HG03558 (cell line): ENCODE measurements around the gene HP.
"Not testable (repeated sequence)": the region's sequence is repeated elsewhere in the genome, so short reads cannot be mapped to it uniquely, and the experiment has no call there.

ENCODE experiments used
- ATAC-seq: cut with Tn5 transposase; IDR thresholded peaks from one replicate; pipeline ENCODE4 v1.9.1; 2021; ENCODE audit warnings: moderate number of reproducible peaks; ENCODE audit not compliant: unreplicated experiment; ENCODE audit errors: extremely low read depth

The HP gene

DNA sequence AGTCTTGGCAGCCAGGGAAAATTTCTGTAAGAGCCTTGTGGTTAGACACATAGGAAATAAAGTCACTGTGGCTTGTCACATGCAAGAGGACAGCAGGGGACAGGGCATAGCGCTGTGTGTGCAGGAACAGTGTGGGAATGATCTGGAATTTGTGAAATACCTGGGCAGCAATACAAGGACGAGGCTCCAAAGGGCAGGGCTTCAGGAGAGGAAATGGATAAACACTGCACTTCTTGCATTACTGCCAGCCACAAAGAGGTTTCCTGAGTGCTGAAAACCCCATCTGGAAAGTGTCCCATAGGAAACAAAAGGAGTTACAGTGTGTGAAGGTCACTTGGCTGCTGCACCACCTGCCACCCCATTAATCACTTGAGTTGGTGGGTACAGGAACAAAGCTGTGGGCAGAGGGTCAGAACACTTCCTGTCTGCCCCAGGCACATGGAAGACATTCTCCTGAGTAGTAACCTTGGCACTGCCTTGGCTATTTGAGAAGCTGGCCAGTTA lies 12.1 kb upstream of the HP start:
- no peak for ATAC-seq

DNA sequence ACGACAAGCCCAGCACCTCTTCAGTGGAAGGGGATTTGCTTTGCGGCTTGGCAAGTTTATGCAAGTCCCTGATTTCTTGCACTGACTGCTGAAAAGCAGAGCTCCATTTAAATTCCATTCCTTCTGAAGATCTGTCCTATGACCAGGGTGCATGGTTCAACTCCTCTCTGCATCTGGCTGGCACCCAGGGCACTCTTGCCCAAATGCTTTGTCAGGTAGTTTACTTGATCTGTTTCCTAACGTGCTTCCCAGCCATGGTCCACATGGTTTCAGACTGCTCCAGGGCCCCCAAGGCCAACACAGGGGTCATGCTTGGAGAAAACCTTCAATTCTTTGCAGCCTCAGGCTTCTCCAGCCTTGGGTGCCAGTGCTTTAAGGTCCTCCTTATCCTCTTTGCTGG lies 11.2 kb upstream of the HP start:
- ATAC-seq: no peak

DNA sequence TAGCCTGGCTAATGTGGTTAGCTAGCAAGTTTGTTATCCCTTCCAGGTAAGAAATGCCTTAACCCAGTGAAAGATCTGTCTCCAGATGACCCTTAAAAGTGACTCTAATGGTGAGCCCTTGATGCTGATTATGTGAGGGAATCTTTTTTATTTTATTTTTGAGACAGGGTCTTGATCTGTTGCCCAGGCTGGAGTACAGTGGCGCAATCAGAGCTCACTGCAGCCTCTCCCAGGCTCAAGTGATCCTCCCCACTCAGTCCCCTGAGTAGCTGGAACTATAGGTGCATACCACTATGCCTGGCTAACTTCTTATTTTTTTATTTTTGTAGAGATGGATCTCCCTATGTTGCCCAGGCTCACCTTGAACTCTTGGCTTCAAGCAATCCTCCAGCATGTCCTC lies 10.8 kb upstream of the HP start:
- no peak for ATAC-seq

DNA sequence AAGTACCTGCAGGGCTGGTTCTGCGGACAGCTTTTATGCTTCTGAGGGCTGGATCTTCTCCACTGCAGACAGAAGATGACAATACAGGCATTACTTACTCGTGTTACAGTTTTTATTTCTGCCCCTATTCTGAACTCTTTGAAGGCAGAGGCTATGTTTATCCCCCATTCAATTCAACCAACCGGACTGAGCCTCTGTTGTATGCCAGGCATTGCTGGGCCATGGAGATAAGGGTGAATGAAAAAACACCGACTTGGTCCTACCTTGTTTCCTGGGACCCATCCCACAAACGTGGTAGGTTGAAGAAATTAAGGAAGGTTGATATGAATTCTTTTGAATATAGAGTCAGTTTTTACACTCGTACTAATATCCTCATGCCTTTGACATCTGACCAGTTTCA lies 10.0 kb upstream of the HP start:
- ATAC-seq: no peak

DNA sequence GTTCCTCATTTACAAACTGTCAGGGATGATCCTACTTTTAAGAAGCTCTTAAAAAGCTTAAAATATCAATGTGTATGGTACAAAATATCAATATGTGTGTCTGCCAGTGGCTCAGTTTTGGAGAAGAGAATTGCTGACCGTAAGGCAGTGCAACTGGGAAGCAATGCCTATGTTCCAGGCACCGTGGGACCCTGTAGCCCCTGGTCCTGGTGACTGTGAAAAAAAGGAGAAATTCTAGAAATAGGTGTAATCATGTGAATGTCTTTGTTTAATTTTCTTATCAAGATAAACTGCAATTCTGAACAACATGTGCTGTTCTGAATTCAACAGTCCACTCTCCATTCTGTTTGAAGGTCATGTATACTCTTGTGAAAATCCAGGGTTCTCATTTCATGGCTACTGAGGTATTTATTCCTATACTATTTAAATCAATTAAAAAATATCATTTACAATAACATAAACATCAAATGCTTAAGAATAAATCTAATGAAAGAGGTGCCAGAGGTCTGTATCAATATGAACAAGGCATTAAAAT lies 9.4 kb upstream of the HP start:
- ATAC-seq: no peak

DNA sequence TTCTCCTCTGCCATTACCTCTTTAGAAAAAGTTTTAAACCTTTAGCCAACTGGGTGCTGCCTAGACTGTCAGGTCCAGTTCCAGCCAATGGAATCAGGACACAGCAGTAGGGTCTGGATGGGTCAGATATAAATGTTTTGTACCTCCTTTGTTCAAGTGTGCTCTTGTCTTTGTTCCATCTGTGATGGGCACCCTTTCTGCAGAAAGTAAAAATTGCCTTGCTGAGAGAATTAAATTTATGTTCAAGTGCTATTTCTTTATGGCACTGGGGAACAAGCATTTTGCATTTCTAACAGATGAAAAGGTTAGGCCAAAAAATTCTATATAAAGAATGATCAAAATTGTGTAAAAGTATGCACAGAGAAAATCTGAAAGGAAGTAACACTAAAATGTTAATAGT lies 5.2 kb upstream of the HP start:
- ATAC-seq: no peak

DNA sequence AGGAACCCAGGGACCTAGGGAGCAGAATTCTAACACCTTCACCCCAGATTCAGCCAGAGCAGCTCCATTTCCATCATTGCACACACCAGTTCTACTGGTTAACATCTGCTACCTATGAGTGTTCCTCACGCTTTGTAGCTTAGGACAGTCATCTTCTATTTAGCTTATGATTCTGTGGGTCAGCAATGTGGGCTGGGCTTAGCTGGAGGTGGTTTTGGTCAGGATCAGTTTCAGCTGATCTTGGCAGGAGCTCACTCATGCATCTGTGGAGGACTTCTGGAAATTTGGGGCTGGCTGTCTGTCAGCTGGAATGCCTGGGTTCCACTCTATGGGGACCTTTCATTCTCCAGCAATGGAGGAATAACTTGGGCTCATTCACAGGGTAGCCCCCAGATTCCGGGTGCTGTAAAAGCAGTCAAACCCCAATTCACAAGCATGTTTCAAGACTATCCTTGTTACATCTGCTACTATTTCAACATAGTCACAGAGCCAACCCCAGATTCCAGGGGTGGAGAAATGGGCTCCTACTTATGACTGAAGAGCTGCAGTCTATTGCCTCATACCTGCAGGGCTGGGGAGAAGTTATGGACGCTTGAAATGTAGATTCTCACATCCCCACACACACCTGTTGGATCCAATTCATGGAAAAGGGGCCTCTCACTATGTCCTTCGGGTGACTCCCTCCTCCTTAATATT lies 3.4 kb upstream of the HP start:
- ATAC-seq: no peak

DNA sequence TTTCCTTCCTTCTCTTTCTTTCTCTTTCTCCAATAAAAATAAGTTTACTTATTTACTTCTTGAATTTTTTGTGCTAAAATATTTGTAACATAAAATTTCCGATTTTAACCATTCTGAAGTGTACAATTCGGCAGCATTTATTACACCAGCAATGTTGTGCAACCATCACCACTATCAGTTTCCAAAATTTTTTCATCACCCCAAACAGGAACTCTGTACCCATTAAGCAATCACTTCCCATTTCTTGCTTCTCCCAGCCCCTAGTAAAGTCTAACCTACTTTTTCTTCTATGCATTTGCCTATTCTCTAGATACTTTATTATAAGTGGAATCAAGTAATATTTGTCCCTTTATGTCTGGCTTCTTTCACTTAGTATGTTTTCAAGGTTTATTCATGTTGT lies 2.5 kb upstream of the HP start:
- ATAC-seq: no peak

DNA sequence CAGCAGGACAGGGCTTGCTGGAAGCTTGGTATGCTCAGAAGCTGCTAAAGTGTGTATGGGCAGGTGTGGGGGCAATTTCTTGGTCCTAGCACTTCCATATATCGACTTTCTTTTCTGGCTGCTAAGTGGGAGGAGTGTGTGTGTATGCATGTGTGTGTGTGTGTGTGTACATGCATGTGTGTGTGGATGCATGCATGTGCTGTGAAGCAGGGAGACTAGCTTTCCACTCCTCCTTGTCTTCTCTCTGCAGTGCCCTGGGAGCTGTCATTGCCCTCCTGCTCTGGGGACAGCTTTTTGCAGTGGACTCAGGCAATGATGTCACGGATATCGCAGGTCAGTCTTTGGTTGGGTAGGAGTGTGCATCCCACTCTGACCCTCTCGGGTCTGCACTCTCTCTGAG lies 1.6 kb downstream of the HP start:
- no peak for ATAC-seq

DNA sequence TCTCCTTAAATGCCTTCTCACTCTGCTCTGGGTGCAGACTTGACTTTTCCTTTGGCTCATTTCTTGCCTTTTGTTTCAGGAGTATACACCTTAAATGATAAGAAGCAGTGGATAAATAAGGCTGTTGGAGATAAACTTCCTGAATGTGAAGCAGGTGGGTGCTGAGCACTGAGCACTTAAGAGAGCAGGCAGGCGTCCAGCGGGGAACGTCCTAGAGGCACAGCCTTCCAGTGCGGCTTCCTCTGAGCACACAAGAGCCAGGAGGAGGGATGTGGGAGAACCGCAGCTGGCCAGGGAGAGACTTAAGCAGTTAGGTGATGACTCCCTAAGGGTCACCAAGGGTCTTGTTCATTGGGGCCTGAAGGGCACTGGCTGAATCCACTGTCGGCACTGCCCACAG lies 3.0 kb downstream of the HP start:
- not testable (repeated sequence) for ATAC-seq

DNA sequence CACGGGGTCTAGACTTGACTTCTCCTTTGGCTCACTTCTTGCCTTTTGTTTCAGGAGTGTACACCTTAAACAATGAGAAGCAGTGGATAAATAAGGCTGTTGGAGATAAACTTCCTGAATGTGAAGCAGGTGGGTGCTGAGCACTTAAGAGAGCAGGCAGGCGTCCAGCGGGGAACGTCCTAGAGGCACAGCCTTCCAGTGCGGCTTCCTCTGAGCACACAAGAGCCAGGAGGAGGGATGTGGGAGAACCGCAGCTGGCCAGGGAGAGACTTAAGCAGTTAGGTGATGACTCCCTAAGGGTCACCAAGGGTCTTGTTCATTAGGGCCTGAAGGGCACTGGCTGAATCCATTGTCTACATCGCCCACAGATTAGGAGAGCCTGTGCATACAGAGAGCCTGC lies 4.8 kb downstream of the HP start:
- ATAC-seq: not testable (repeated sequence)

DNA sequence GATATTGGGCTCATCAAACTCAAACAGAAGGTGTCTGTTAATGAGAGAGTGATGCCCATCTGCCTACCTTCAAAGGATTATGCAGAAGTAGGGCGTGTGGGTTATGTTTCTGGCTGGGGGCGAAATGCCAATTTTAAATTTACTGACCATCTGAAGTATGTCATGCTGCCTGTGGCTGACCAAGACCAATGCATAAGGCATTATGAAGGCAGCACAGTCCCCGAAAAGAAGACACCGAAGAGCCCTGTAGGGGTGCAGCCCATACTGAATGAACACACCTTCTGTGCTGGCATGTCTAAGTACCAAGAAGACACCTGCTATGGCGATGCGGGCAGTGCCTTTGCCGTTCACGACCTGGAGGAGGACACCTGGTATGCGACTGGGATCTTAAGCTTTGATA lies 6.1 kb downstream of the HP start:
- ATAC-seq: no peak

DNA sequence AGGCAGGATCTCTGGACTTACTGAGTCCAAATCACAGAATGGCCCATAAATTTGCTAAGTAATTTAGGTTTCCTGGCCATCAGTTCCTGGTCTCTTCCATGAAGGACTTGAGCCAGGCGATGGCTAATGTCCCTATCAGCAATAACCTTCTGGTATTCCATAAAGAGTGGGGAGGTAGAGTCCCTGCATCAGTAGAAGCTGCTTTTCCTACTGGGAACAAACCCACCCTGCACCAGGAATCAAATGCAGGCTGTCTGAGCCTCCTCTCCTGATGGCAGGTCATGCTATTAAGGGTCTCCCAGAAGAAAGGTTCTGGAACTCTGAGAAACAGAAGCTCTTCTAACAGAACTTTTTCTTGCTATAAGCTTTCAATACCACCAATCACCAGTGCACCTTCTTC lies 7.3 kb downstream of the HP start:
- no peak for ATAC-seq

DNA sequence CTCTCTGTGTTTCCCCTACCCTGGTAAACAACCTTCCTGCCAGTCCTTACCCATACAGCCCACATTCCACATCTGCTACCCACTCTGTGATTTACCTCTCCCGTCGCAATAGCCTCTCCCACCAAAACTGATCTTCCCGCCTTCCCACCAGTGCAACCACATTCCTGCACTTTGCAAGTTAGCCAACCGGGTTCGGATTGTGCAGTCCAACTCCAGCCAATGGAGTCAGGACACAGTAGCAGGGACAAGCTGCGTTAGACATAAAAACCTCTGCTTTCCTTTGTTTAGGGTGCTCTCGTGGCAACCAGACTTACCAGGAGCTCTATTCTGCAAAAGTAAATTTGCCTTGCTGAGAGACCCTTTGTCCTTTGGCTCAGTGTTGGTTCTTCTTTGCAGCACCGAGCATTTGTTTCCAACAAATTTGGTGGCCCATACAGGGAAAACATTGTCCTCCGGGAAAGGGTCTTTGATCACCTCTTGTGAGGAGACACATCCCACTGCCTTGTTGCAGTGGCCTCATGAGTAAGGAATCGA lies 10.1 kb downstream of the HP start:
- ATAC-seq: no peak

DNA sequence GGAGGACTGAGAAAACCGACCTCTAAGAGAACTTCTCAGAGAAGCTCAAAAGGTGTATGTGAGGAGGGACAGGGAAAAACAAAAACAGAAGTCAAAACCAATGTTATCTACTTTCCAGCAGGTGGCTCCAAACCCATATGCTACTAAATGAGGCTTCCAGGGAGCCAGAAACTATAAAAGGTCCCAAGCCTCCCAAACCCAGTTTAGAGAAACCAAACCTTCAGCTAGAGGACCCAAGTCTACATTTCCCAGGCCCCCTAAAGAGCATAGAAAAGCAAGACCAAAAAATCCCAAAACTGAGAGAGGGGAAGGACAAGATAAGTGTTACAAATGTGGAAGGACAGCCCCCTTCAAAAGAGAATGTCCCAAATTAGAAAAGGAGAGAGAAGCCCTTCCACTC lies 12.4 kb downstream of the HP start:
- ATAC-seq: no peak

DNA sequence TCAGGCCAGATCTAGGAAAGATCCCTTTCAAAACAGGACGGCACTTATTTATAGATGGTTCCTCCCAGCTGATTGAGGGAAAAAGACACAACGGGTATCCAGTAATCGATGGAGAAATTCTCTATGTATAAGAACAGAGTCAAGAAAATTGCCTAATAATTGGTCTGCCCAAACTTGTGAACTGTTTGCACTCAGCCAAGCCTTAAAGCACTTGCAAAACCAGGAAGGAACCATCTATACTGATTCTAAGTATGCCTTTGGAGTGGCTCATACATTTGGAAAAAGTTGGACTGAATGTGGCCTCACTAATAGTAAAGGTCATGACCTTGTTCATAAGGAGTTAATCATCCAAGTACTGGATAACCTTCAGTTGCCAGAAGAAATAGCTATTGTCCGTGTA lies 14.6 kb downstream of the HP start:
- ATAC-seq: no peak

DNA sequence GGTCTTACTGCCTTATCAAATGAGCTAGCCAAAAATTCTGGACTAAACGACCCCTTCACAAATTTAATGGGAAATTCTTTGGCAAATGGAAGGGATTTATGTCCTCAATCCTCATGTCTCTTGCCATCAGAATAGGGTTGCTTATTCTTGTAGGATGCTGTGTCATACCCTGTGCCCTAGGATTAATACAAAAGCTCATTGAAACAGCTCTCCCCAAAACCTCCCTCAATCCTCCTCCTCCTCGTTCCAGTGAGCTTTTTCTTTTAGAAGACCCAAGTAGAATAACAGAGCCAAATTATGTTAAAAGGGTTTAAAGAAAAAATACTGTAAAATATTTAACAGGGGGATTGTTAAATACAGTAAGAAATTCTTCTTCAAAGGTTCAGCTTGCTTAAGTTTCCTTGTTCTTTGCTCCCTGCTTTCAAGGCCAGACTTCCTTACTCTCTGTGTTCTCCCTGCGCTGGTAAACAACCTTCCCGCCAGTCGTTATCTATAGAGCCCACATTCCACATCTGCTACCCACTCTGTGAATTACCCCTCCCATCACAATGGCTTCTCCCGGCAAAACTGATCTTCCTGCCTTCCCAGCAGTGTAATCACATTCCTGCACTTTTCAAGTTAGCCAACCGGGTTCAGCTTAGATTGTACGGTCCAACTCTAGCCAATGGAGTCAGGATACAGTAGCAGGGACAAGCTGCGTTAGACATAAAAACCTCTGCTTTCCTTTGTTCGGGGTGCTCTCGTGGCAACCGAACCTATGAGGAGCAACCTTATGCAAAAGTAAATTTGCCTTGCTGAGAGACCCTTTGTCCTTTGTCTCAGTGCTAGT lies 18.4 kb downstream of the HP start:
- no peak for ATAC-seq

DNA sequence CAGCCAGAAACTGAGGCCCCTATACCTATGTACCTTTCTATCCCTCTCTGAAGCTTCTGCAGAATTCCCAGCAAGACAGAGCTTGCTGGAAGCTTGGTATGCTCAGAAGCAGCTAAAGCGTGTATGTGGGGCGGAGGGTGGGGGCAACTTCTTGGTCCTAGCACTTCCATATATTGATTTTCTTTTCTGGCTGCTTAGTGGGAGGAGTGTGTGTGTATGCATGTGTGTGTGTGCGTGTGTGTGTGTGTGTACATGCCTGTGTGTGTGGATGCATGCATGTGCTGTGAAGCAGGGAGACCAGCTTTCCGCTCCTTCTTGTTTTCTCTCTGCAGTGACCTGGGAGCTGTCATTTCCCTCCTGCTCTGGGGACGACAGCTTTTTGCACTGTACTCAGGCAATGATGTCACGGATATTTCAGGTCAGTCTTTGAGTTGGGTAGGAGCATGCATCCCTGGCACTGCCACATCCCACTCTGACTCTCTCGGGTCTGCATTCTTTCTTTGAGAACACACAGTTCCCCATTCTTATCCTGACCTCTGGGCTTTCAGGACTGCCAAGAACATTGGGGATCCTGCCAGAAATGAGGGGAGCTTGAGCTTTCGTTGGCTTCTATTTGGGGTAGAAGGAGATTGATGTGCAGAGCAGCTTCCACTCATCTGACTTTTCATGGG lies 19.4 kb downstream of the HP start:
- no peak for ATAC-seq

DNA sequence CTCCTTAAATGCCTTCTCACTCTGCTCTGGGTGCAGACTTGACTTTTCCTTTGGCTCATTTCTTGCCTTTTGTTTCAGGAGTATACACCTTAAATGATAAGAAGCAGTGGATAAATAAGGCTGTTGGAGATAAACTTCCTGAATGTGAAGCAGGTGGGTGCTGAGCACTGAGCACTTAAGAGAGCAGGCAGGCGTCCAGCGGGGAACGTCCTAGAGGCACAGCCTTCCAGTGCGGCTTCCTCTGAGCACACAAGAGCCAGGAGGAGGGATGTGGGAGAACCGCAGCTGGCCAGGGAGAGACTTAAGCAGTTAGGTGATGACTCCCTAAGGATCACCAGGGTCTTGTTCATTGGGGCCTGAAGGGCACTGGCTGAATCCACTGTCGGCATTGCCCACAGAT lies 20.8 kb downstream of the HP start:
- ATAC-seq: not testable (repeated sequence)

DNA sequence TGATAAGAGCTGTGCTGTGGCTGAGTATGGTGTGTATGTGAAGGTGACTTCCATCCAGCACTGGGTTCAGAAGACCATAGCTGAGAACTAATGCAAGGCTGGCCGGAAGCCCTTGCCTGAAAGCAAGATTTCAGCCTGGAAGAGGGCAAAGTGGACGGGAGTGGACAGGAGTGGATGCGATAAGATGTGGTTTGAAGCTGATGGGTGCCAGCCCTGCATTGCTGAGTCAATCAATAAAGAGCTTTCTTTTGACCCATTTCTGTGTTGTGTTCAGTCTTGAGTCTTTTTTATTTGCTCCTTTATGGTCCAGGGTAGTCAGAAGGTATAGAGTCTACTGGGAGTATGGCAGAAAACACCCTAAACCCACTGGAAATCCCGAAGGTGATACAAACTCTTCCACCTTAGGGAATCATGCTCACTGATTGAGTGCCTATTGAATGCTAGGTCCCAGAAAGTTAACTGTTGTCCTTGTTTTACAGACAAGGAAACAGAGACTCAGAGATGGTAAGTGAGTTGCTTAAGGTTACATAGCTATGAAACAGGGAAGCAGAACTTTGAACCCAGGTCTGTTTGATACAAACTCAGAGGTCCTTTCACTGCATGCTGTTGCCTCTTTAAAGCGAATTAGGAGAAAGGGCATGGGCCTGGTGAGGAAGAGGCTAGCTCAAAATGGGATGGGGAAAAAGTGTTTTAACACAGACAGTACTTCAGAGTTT lies 22.8 kb downstream of the HP start:
- not testable (repeated sequence) for ATAC-seq
